ENCODE measurements around the gene ABCA4.
"Not testable (repeated sequence)": the region's sequence is repeated elsewhere in the genome, so short reads cannot be mapped to it uniquely, and the experiment has no call there.

The ABCA4 gene

GRCh38 chr1:94120991-94121390 lies at the start of gene ABCA4:
TSS of gene ABCA4 (minus strand) at chr1:94121148. CDS start at chr1:94121045, 103 bp downstream.
- ATAC-seq (ENCODE audit: low read depth) (no peak), DNase-seq (ENCODE audit: low spot score) (no peak)
- Histone ChIP-seq H3K27ac (ENCODE audit: poor library complexity, severe bottlenecking) (no peak within 1 kb of the TSS), H3K9me3 (ENCODE audit: severe bottlenecking) (no peaks in the 10 kb centered on the region), H3K4me3 (ENCODE audit: severe bottlenecking) (no peak within 1 kb of the TSS), H3K36me3 (ENCODE audit: low read depth) (no peaks in the 10 kb centered on the region), H3K4me1 (ENCODE audit: insufficient read depth, poor library complexity, severe bottlenecking) (no peaks in the 10 kb centered on the region), H3K27me3 (ENCODE audit: insufficient read depth, poor library complexity, severe bottlenecking) (no peaks in the 10 kb centered on the region)
- TF ChIP-seq, protein P1, sequence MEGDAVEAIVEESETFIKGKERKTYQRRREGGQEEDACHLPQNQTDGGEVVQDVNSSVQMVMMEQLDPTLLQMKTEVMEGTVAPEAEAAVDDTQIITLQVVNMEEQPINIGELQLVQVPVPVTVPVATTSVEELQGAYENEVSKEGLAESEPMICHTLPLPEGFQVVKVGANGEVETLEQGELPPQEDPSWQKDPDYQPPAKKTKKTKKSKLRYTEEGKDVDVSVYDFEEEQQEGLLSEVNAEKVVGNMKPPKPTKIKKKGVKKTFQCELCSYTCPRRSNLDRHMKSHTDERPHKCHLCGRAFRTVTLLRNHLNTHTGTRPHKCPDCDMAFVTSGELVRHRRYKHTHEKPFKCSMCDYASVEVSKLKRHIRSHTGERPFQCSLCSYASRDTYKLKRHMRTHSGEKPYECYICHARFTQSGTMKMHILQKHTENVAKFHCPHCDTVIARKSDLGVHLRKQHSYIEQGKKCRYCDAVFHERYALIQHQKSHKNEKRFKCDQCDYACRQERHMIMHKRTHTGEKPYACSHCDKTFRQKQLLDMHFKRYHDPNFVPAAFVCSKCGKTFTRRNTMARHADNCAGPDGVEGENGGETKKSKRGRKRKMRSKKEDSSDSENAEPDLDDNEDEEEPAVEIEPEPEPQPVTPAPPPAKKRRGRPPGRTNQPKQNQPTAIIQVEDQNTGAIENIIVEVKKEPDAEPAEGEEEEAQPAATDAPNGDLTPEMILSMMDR (IDR thresholded peaks at IDR 0.05; ENCODE audit: poor library complexity, severe bottlenecking) = no peak

DNA sequence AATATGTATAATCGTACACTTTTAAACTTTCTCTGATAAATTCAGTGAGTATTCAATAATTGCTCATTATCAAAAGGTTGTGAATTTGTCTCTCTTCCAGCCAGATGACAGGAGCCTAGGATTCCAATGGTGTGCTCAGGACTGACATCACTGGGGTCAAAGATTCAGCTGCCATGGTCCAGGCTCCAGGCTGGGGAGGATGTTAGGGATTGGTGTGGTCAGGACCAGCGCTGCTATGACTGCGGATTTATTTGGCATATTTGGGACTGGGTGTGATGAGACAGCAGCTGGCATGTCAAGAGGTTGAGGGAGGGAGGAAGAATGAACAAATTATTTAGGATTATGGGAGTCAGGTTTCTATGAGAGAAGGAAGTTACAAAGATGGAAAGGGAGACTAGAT lies 48.2 kb upstream of the ABCA4 start:
- no peaks in the 10 kb centered on the region for H3K4me1 ChIP-seq (ENCODE audit: insufficient read depth, poor library complexity, severe bottlenecking)
- no peak for DNase-seq (ENCODE audit: low spot score)
- H3K27me3 ChIP-seq (ENCODE audit: insufficient read depth, poor library complexity, severe bottlenecking) = no peaks in the 10 kb centered on the region
- no peaks in the 10 kb centered on the region for H3K9me3 ChIP-seq (ENCODE audit: severe bottlenecking)
- no peak overlapping the region for H3K4me3 ChIP-seq (ENCODE audit: severe bottlenecking)
- no peak overlapping the region for H3K27ac ChIP-seq (ENCODE audit: poor library complexity, severe bottlenecking)
- TF ChIP-seq, protein P1 (IDR thresholded peaks at IDR 0.05; ENCODE audit: poor library complexity, severe bottlenecking) = no peak
- ATAC-seq (ENCODE audit: low read depth) = no peak
- peaks cover 42% of the 10 kb centered on the region for H3K36me3 ChIP-seq (ENCODE audit: low read depth)

DNA sequence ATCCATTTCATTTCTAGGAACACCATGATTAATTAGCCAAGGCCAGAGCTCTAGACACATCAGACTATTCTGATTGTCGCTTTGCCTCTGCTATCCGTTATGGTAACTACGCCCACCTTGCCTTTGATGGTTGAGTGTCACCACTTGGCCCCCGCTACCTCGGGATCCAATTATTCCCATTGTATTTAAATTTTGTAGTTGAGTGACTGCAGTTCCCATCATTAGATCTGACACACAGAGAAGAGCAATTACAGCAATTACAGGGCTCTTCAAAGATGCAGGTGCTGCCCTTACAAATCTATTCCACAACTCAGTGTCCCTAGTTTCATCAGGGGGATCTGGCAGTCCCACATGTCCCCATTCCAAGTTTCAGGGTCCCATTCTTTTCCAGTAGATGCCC lies 44.9 kb upstream of the ABCA4 start:
- no peak for DNase-seq (ENCODE audit: low spot score)
- Histone ChIP-seq H3K4me3 (ENCODE audit: severe bottlenecking) (no peak overlapping the region), H3K36me3 (ENCODE audit: low read depth) (peaks cover 9% of the 10 kb centered on the region), H3K9me3 (ENCODE audit: severe bottlenecking) (no peaks in the 10 kb centered on the region), H3K27ac (ENCODE audit: poor library complexity, severe bottlenecking) (no peak overlapping the region), H3K4me1 (ENCODE audit: insufficient read depth, poor library complexity, severe bottlenecking) (no peaks in the 10 kb centered on the region), H3K27me3 (ENCODE audit: insufficient read depth, poor library complexity, severe bottlenecking) (no peaks in the 10 kb centered on the region)
- ATAC-seq (ENCODE audit: low read depth) = no peak
- TF ChIP-seq, protein P1 (IDR thresholded peaks at IDR 0.05; ENCODE audit: poor library complexity, severe bottlenecking) = no peak

- H3K27me3 ChIP-seq (ENCODE audit: insufficient read depth, poor library complexity, severe bottlenecking); H3K9me3 ChIP-seq (ENCODE audit: severe bottlenecking); ATAC-seq (ENCODE audit: low read depth); H3K27ac ChIP-seq (ENCODE audit: poor library complexity, severe bottlenecking); H3K4me3 ChIP-seq (ENCODE audit: severe bottlenecking); H3K36me3 ChIP-seq (ENCODE audit: low read depth); H3K4me1 ChIP-seq (ENCODE audit: insufficient read depth, poor library complexity, severe bottlenecking); DNase-seq (ENCODE audit: low spot score): not testable (repeated sequence)
Observed at GRCh38 chr1:94164885-94165284, 43.9 kb upstream of the ABCA4 start.

GRCh38 chr1:94164121-94164520 lies 43.2 kb upstream of the ABCA4 start:
- H3K27ac ChIP-seq (ENCODE audit: poor library complexity, severe bottlenecking); H3K36me3 ChIP-seq (ENCODE audit: low read depth); H3K4me3 ChIP-seq (ENCODE audit: severe bottlenecking); ATAC-seq (ENCODE audit: low read depth); DNase-seq (ENCODE audit: low spot score); H3K9me3 ChIP-seq (ENCODE audit: severe bottlenecking); H3K4me1 ChIP-seq (ENCODE audit: insufficient read depth, poor library complexity, severe bottlenecking); H3K27me3 ChIP-seq (ENCODE audit: insufficient read depth, poor library complexity, severe bottlenecking): not testable (repeated sequence)

DNA sequence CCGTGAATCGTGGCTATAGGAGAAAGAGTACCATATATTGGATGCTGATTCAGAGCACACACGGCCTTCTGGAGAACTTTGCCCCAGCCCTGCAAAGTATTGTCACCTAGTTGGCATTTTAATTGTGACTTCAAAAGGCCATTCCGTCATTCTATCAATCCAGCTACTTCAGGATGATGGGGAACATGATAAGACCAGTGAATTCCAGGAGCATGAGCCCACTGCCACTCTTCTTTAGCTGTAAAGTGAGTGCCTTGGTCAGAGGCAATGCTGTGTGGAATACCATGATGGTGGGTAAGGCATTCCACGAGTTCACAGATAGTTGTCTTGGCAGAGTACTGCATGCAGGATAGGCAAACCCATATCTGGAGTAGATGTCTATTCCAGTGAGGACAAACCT lies 42.3 kb upstream of the ABCA4 start:
- H3K4me1 ChIP-seq (ENCODE audit: insufficient read depth, poor library complexity, severe bottlenecking); H3K27me3 ChIP-seq (ENCODE audit: insufficient read depth, poor library complexity, severe bottlenecking); H3K36me3 ChIP-seq (ENCODE audit: low read depth); H3K4me3 ChIP-seq (ENCODE audit: severe bottlenecking); ATAC-seq (ENCODE audit: low read depth); H3K27ac ChIP-seq (ENCODE audit: poor library complexity, severe bottlenecking); H3K9me3 ChIP-seq (ENCODE audit: severe bottlenecking); DNase-seq (ENCODE audit: low spot score): not testable (repeated sequence)
